HG02970 (cell line): ENCODE measurements around the gene KIF18B.
"Not testable (repeated sequence)": the region's sequence is repeated elsewhere in the genome, so short reads cannot be mapped to it uniquely, and the experiment has no call there.

Source experiments
- ATAC-seq: cut with Tn5 transposase; IDR thresholded peaks from one replicate; pipeline ENCODE4 v1.9.1; 2021; ENCODE audit warnings: mild to moderate bottlenecking, moderate library complexity, moderate number of reproducible peaks; ENCODE audit not compliant: unreplicated experiment, low FRiP score

Gene KIF18B

DNA sequence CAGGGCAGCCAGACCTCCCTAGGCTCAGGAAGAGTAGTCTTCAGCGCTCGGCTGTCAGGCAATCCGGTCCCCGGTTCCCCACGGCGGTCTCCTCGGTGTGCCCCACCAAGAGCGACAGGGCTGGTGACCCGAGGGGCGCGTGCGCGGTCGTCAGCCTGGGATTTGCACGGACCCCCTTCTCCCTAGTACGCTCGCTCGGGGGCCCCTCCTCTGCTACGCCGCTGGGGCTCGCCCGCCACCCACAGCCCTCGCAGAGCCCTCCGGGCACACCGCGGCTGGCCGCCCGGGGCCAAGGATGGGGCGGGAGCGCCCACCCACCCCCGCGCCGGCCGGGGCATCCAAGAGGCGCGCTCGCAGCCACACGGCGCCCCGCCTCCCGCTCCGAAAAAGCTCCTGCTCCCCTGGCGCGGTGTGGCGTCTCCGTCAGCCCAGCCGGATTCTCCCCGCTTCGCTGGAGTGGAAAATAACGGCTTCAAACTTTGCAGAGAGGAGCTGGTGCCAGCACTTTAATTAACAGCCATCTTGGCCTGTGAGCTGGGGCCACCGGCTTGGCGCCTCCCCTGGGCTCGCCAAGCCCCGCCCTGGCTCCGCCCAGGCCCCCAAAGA is 22.7 kb upstream of the KIF18B start:
- ATAC-seq, result no peak

- ATAC-seq, result no peak
These were observed 21.7 kb upstream of the KIF18B start for GRCh38 chr17:44969144-44969780.

DNA sequence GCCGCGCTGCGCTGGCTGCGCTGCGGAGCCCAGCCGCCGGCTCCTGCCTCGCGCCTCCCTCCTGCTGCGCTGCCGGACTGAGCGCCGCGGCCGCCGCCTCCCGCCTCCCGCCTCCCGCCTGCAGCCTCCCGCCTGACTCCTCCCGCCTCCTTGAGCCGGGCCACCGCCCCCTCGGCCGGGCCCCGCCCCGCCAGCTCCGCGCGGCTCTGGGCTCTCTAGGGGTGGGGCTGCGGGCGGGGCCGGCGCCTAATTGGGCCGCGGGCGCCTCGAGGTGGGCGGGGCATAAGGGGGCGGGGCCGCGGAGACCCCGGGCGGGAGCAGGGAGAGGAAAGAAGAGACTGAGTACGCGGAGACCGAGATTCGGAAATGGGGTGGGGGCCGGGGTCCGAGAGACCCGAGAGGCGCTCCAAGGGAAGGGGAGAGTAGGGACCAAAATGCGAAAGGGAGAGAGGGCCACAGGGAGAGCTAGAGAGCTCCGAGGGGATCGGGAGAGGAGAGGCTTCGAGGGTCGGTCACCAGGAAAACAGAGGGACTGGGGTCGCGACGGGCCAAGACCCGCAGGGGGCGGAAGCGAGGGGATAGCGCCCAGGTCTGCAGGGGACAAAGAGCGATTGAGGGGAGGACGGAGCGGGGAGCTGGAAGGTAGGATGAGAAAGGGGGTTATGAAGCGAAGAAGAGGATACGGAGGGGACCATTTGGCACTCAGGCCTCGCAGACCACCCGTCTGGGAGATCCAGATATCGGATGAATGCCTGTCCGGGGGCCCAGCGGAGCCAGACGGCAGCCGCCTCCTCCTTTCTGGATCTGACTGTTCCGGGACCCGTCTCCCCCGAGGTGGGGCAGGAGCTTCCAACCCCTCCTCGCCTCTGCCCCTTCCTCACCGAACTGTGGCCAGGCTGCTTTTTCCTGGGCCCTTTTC is 20.9 kb upstream of the KIF18B start, which contains the start of gene C1QL1:
TSS of gene C1QL1 (minus strand) at position 79 of the 919 bp plus-strand sequence. CDS start 255 bp downstream, outside the sequence.
- peak; percentile 78 for ATAC-seq

DNA sequence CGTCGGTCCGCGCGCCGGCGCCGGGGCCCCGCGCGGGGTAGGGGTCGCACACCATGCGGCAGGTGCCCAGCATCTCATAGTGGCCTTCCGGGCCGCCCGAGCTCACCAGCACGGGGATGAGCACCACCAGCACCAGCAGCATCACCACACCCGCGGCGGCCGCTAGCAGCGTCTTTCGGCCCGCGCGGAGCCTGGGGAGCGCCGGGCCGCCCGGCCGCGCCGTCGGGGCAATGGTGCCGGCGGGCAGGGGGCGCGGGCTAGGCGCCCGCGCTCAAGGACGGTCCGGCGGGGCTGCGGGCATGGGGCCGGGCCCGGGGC is 20.3 kb upstream of the KIF18B start:
- no peak for ATAC-seq

DNA sequence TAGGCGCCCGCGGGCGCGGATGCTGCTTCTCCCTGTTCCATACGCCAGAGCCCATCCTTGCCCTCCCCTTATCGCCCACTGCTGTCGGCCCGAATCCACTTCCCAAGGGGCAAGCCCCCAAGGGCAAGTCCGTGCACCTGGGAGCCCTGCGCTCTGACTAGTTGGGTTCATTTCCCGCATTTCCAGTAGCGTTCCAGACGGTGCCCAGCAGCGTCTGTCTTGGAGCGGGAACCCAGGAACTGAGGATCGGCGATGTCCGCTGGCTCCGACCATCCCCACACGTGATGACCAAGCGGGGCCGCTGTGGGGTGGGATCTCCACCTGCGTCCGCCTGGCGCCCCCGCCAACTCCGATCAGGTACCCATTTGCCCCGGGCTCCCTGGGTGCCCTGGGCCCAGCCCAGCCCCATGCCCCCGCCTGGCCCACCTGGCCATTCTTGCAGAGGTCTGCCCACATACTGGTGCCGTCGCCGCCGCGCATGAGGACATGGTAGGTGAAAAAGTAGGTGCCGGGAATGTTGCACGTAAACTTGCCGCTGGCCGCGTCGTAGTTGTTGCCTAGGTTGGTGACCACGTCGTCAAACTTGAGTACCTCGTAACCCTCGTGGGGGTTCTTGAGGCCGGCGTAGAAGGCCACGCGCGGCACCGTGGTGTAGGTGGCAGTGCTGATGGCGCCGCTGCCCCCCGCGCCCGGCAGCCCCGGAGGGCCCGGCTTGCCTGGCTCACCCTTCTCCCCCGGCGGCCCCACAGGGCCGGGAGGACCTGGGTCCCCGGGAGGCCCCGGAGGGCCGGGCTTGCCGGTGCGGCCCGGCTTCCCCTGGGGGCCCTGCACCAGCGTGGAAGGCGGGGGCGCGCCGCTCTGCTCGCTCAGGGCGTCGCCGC is 19.7 kb upstream of the KIF18B start:
- no peak for ATAC-seq

DNA sequence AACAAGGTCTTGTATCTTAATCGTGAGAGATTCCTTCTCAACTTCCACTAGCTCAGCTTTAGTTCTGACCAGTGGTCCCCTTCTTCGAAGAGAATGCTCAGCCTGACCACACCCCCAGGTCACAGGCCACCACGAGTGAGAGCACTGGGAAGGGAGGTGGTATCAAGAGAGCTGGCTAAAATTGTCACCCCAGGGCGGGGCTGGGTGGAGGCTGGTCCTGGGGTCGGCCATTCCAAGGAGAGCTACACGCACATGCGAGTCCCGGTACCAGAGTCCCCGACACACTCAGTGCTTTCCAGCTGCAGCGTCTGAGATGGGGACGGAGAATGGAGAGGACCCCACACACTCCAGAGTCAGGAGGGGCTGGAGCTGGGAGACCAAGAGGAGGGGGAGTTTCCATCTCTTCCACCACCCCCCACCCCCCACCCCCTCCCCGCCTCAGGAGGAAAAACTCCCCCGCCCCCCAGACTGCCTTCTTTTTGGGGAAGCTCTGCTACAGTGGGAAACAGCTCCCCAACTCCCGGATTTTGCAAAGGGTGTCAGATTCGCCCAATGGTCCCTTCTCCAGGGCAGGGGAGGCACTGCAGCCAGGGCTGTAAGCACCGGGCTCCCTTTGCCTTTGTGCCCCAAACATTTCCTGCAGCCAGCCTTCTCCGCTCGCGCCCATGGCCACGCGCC is 18.9 kb upstream of the KIF18B start:
- ATAC-seq, result no peak

GRCh38 chr17:44965481-44966234 is 18.1 kb upstream of the KIF18B start:
- ATAC-seq, result no peak

- ATAC-seq, result no peak
These were observed 14.4 kb upstream of the KIF18B start for GRCh38 chr17:44961921-44962350.

GRCh38 chr17:44960691-44961090 is 13.1 kb upstream of the KIF18B start:
- no peak for ATAC-seq

DNA sequence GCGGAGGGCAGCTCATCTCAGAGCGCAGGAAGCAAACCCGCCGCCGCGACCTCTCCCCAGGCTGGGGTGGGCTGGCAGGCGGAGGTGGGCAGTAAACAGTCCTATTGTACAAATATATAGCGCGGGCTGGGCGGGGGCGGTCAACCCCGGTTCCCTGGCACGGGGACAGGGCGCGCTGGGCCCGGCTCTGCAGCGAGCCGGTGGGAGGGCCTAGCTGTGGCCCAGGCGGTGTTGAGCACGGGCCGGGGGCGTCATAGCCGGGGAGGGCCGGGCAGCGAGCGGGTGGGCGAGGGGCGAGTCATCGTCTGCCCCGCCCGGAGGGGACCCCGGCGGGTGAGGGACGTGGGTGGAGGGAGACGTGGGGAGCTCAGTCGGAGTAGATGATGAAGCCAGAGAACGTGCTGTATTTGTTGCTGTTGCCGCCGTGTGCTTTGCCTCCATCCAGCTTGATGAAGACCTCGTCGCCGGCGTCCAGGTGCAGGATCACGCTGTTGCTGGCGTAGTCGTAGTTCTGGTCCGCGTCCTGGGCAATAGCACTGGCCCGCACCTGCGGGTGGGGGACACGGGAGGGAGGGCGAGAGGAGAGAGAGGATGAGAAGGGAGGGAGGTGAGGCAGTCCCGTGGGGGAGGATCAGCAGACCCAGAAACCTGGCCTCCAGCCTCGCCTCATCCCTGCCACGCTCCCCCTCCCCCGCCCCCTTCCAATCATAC is 12.4 kb upstream of the KIF18B start:
- no peak for ATAC-seq

- ATAC-seq, result no peak
These were observed 9.7 kb upstream of the KIF18B start for GRCh38 chr17:44956998-44957981.

GRCh38 chr17:44955674-44956425 is 8.3 kb upstream of the KIF18B start:
- no peak for ATAC-seq

DNA sequence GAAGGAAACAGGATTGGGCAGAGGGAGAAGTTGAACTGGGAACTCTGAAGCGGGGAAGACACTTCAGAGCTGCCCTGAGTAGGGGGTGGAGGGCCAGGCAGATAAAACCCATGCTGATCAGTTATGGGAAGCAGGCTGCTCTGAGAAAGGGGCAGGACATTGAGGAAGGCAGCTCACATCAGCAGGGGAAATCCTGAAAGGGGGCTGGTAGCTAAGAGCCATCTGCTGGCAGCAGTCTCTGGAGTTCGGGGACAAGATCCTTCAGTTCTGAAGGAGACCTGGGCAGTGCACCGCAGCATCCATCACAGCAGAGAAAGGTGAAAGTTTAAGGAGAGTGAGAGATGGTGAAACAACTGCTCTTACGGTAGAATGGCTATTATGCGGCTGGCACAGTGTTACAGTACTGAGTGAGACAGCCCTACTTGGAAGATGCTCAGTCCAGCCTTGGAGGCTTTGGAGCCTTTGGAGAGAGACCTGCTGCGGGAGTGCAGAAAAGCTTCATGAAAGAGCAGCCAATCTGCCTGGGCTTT is 5.4 kb upstream of the KIF18B start:
- ATAC-seq, result no peak

- ATAC-seq, result peak; percentile 9
These were observed 782 bp upstream of the KIF18B start for GRCh38 chr17:44948315-44948795.

- not testable (repeated sequence) for ATAC-seq
These were observed 1.9 kb downstream of the KIF18B start for GRCh38 chr17:44945652-44946051.

DNA sequence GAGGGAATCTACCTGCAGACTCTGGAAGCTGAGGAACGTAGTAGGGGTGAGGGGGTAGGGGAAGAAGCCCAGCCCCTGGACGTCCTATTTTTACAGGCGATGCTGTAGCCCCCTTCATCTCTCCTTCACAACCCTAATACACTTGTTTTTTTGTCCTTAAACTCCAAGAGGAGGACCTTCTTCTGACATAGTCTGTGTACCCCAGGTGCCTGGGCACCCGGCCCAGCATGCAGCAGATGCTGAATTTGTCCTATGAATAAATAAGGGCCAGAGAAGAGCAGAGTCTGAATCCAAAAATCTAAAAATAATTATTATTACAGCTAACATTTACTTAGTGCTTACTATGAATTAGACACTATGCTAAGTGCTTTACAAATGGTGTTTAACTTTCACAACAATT is 5.1 kb downstream of the KIF18B start:
- ATAC-seq, result no peak
